Measurements from ENCODE around the gene DOK7.
A peak's percentile ranks its signal among the peaks of the same experiment; 100 is the strongest.
"Not testable (repeated sequence)": the region's sequence is repeated elsewhere in the genome, so short reads cannot be mapped to it uniquely, and the experiment has no call there.

The DOK7 gene

GRCh38 chr4:3449574-3450534 is 13.3 kb upstream of the DOK7 start:
- no peak for TF ChIP-seq CTCF (IDR thresholded peaks at IDR 0.05; ENCODE audit: control extremely low read depth, extremely low read depth, low read depth, missing control alignments)
- no peak for DNase-seq (ENCODE audit: extremely low spot score)
- ChIA-PET POLR2A (no interaction called here), CTCF (interaction anchor here (0.5 to 3.4 kb wide), 4 partner anchors 30 to 343 kb away, joined by 3 to 15 read pairs (median 4); no protein-coding TSS in a partner anchor)

- ChIA-PET POLR2A (no interaction called here), CTCF (interaction anchor here (0.5 kb wide), 1 partner anchor 30 kb away, joined by 3 read pairs; no protein-coding TSS in a partner anchor)
- no peak for DNase-seq (ENCODE audit: extremely low spot score)
- no peak for TF ChIP-seq CTCF (IDR thresholded peaks at IDR 0.05; ENCODE audit: control extremely low read depth, extremely low read depth, low read depth, missing control alignments)
Observed at GRCh38 chr4:3450643-3451042, 12.5 kb upstream of the DOK7 start.

GRCh38 chr4:3451956-3452355 is 11.2 kb upstream of the DOK7 start:
- no peak for DNase-seq (ENCODE audit: extremely low spot score)
- CTCF ChIA-PET: interaction anchor here (0.7 to 1.4 kb wide), 3 partner anchors 8 to 105 kb away, joined by 4 to 5 read pairs (median 4); no protein-coding TSS in a partner anchor
- POLR2A ChIA-PET: no interaction called here
- TF ChIP-seq CTCF (IDR thresholded peaks at IDR 0.05; ENCODE audit: control extremely low read depth, extremely low read depth, low read depth, missing control alignments): no peak

- POLR2A ChIA-PET: no interaction called here
- no peak for DNase-seq (ENCODE audit: extremely low spot score)
- peak; percentile 3 for TF ChIP-seq CTCF (IDR thresholded peaks at IDR 0.05; ENCODE audit: control extremely low read depth, extremely low read depth, low read depth, missing control alignments)
Observed at GRCh38 chr4:3452376-3452775, 10.7 kb upstream of the DOK7 start.

GRCh38 chr4:3455596-3455995 is 7.5 kb upstream of the DOK7 start:
- DNase-seq (ENCODE audit: extremely low spot score); POLR2A ChIA-PET; CTCF ChIA-PET: not testable (repeated sequence)

More at GRCh38 chr4:3452376-3452775, 10.7 kb upstream of the DOK7 start:
- CTCF ChIA-PET: interaction anchor here (0.7 to 1.4 kb wide), 3 partner anchors 9 to 105 kb away, joined by 4 to 5 read pairs (median 4); no protein-coding TSS in a partner anchor

- ChIA-PET POLR2A (no interaction called here), CTCF (interaction anchor here (1.3 to 1.8 kb wide), 2 partner anchors 23 to 352 kb away, joined by 3 to 4 read pairs; no protein-coding TSS in a partner anchor)
- no peak for DNase-seq (ENCODE audit: extremely low spot score)
- no peak for TF ChIP-seq CTCF (IDR thresholded peaks at IDR 0.05; ENCODE audit: control extremely low read depth, extremely low read depth, low read depth, missing control alignments)
Observed at GRCh38 chr4:3458371-3458770, 4.7 kb upstream of the DOK7 start.

GRCh38 chr4:3459156-3459555 is 4.0 kb upstream of the DOK7 start:
- POLR2A ChIA-PET; DNase-seq (ENCODE audit: extremely low spot score): not testable (repeated sequence)
- CTCF ChIA-PET: interaction anchor here (1.3 to 2.4 kb wide), 3 partner anchors 22 to 352 kb away, joined by 3 to 9 read pairs (median 4); no protein-coding TSS in a partner anchor

Data from GM10248 (cell line).